ENCODE results near the gene GALNT7. TPM values are rescaled to one million over a fixed set of nuclear protein-coding genes. Genes with fewer than 3 reads are reported as not detected.

GALNT7 gene
- total RNA-seq, 1 donor from 2014 or later: 36.7 TPM

DNA sequence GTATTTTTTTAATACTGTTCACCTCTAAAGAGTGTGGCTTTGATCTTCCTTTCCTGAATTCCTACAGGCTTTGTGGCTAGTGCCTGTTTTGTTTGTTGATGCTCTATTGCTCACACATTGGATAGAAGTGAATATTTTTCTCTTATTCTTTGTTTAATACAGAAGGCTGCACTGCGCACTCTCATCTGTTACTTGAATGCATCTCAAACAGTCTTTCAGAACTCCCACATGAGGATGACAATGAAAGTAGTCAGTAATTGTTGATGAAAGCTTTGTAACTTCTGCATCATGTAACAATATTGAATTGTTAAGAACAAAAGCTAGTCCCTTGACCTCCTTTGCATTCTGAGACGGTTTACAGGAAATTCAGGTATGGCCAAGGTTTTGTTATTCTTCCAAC is 29.1 kb upstream of the GALNT7 start:
- H3K4me3 Mint-ChIP-seq: no peak overlapping the region
- H3K36me3 Mint-ChIP-seq: no peaks in the 10 kb centered on the region
- TF ChIP-seq, protein P1, sequence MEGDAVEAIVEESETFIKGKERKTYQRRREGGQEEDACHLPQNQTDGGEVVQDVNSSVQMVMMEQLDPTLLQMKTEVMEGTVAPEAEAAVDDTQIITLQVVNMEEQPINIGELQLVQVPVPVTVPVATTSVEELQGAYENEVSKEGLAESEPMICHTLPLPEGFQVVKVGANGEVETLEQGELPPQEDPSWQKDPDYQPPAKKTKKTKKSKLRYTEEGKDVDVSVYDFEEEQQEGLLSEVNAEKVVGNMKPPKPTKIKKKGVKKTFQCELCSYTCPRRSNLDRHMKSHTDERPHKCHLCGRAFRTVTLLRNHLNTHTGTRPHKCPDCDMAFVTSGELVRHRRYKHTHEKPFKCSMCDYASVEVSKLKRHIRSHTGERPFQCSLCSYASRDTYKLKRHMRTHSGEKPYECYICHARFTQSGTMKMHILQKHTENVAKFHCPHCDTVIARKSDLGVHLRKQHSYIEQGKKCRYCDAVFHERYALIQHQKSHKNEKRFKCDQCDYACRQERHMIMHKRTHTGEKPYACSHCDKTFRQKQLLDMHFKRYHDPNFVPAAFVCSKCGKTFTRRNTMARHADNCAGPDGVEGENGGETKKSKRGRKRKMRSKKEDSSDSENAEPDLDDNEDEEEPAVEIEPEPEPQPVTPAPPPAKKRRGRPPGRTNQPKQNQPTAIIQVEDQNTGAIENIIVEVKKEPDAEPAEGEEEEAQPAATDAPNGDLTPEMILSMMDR (IDR thresholded peaks at IDR 0.05; ENCODE audit: unreplicated experiment): no peak
- no peaks in the 10 kb centered on the region for H3K27me3 Mint-ChIP-seq (ENCODE audit: low read depth)
- no peaks in the 10 kb centered on the region for H3K9me3 Mint-ChIP-seq
- no peak overlapping the region for H3K27ac Mint-ChIP-seq
- H3K4me1 Mint-ChIP-seq: no peaks in the 10 kb centered on the region
- no peak for DNase-seq (ENCODE audit: low spot score in 2 of 2, unreplicated experiment in 2 of 2)

DNA sequence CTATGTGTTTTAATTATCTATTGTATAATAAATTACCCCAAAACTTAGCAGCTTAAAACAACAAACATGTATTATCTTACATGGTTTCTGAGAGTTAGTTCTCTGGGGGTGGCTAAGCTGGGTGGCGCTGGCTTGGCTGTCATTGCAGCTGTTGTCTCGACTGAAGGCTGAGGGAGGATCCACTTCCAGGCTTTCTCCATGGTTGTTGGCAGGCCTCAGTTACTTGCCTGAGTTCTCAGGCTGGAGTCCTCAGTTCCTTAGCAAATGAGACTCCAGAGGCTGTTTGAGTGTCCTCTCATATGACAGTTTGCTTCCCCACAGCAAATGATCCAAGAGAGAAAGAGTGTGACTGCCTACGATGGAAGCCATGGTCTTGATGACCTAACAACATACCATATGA is 23.5 kb upstream of the GALNT7 start:
- H3K9me3 Mint-ChIP-seq: no peaks in the 10 kb centered on the region
- no peak for DNase-seq (ENCODE audit: low spot score in 2 of 2, unreplicated experiment in 2 of 2)
- H3K27me3 Mint-ChIP-seq (ENCODE audit: low read depth): no peaks in the 10 kb centered on the region
- no peak overlapping the region for H3K4me3 Mint-ChIP-seq
- H3K36me3 Mint-ChIP-seq: no peaks in the 10 kb centered on the region
- TF ChIP-seq, protein P1 (IDR thresholded peaks at IDR 0.05; ENCODE audit: unreplicated experiment): no peak
- H3K4me1 Mint-ChIP-seq: no peaks in the 10 kb centered on the region
- H3K27ac Mint-ChIP-seq: no peak overlapping the region

DNA sequence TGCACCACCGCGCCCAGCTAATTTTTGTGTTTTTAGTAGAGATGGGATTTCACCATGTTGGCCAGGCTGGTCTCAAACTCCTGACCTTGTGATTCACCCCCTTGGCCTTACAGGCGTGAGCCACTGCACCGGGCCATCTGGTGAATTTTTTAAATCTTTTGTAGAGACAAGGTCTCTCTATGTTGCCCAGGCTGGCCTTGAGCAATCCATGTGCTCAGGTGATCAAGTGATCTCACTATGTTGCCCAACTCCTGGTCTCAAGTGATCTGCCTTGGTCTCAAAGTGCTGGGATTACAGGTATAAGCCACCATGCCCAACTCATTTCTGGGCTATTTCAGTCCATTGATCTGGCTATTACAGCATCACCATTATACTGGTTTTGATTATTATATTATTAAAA is 22.2 kb upstream of the GALNT7 start:
- TF ChIP-seq, protein P1 (IDR thresholded peaks at IDR 0.05; ENCODE audit: unreplicated experiment): no peak
- no peaks in the 10 kb centered on the region for H3K36me3 Mint-ChIP-seq

DNA sequence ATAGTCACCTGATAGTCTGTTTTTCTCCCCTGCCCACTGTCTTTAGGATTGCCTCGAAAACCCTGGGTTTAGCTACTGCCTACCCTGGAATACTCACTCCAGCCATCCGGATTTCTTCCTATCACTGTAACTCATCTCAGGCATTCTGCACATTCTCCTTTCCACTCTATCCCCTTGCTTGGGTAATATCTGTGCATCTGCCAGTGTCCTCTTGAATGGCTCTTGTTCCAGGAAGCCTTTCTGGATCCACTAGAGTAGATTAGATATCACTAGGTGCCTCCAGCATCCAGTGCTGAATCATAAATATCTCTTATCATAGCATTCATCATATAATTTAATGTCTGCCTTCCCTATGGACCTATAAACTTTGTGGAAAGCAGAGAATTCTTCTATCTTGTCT is 17.1 kb upstream of the GALNT7 start:
- no peak for DNase-seq (ENCODE audit: low spot score in 2 of 2, unreplicated experiment in 2 of 2)
- TF ChIP-seq, protein P1 (IDR thresholded peaks at IDR 0.05; ENCODE audit: unreplicated experiment): no peak
- Mint-ChIP-seq H3K27ac (no peak overlapping the region), H3K4me3 (no peak overlapping the region), H3K27me3 (ENCODE audit: low read depth) (no peaks in the 10 kb centered on the region), H3K36me3 (no peaks in the 10 kb centered on the region), H3K4me1 (peaks cover 3% of the 10 kb centered on the region), H3K9me3 (no peaks in the 10 kb centered on the region)

More for the DNA sequence above, 22.2 kb upstream of the GALNT7 start:
- no peak overlapping the region for H3K4me3 Mint-ChIP-seq
- H3K27ac Mint-ChIP-seq: no peak overlapping the region
- H3K27me3 Mint-ChIP-seq (ENCODE audit: low read depth): no peaks in the 10 kb centered on the region
- no peaks in the 10 kb centered on the region for H3K4me1 Mint-ChIP-seq
- no peaks in the 10 kb centered on the region for H3K9me3 Mint-ChIP-seq
- no peak for DNase-seq (ENCODE audit: low spot score in 2 of 2, unreplicated experiment in 2 of 2)

DNA sequence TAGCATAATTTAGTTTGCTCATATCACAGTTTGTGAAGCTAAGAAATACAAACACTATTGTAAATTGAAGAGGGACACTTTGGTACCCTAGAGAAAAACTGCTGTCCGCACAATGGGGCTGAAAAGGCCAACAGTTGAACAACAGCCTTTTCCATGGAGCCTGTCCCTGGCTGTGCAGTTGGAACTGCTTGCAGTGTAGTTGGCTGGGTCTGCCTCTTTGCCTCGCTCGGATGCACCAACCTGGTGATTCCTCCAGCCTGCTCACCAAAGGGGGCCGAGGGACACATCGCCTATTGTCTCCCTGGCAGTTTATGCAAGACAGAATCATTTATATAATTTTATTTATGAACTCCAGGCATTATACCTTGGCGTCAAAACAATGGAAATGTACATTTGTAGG is 16.5 kb upstream of the GALNT7 start:
- TF ChIP-seq, protein P1 (IDR thresholded peaks at IDR 0.05; ENCODE audit: unreplicated experiment): no peak
- no peaks in the 10 kb centered on the region for H3K9me3 Mint-ChIP-seq
- H3K4me3 Mint-ChIP-seq: no peak overlapping the region
- H3K36me3 Mint-ChIP-seq: no peaks in the 10 kb centered on the region
- H3K27me3 Mint-ChIP-seq (ENCODE audit: low read depth): no peaks in the 10 kb centered on the region
- H3K4me1 Mint-ChIP-seq: peaks cover 3% of the 10 kb centered on the region
- no peak overlapping the region for H3K27ac Mint-ChIP-seq
- DNase-seq (ENCODE audit: low spot score in 2 of 2, unreplicated experiment in 2 of 2): no peak

DNA sequence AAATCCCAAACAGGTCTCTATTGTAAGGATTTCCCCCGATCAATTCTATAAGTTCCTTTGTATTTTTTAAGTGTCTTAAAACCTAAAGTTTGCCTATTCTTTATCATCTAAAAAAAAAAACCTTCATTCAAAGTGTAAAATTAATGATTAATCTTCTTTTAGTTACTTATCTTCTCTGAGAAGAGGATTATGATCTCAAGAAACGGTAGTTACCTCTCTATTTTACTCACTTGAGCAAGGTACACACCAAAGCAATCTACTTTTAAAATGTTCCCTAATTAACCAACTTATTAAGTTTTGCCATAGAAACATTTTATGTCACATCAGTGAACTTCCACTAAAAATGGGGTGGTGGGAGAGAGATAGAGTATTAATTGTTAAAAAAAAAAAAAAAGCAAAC is 15.2 kb upstream of the GALNT7 start:
- H3K27ac Mint-ChIP-seq: no peak overlapping the region
- H3K36me3 Mint-ChIP-seq: no peaks in the 10 kb centered on the region
- no peaks in the 10 kb centered on the region for H3K27me3 Mint-ChIP-seq (ENCODE audit: low read depth)
- no peak for DNase-seq (ENCODE audit: low spot score in 2 of 2, unreplicated experiment in 2 of 2)
- peaks cover 3% of the 10 kb centered on the region for H3K4me1 Mint-ChIP-seq
- TF ChIP-seq, protein P1 (IDR thresholded peaks at IDR 0.05; ENCODE audit: unreplicated experiment): no peak
- no peak overlapping the region for H3K4me3 Mint-ChIP-seq
- no peaks in the 10 kb centered on the region for H3K9me3 Mint-ChIP-seq
